ENCODE measurements around the gene MTSS2.

GRCh38 chr16:70659953-70660671 lies 25.7 kb downstream of the MTSS2 start:
- TF ChIP-seq CTCF (IDR thresholded peaks at IDR 0.05; ENCODE audit: insufficient read depth, low read depth, low read length) (no peak), EZH2 (IDR thresholded peaks at IDR 0.05; ENCODE audit: insufficient read depth, low read length) (no peak)
